Liver (tissue), 3 donors: ENCODE results near the gene NKX3-2.

Source experiments
- GABPA ChIP-seq, 2 donors: IDR thresholded peaks in 1 of 2; conservative IDR thresholded peaks in 1 of 2; 2 replicates each; pipeline ENCODE4 v1.6.1; 2016; ENCODE audit warnings: antibody characterized with exemption in 2 of 2, mild to moderate bottlenecking in 1 of 2, moderate library complexity in 1 of 2
- RAD21 ChIP-seq, 2 donors: IDR thresholded peaks; 2 replicates each; pipeline ENCODE4 v1.6.1; 2016; ENCODE audit warnings: antibody characterized with exemption in 2 of 2, mild to moderate bottlenecking in 2 of 2
- TAF1 ChIP-seq: conservative IDR thresholded peaks from 2 replicates; pipeline ENCODE4 v1.6.1; 2016; ENCODE audit warnings: antibody characterized with exemption, mild to moderate bottlenecking
- YY1 ChIP-seq: IDR thresholded peaks from 2 replicates; pipeline ENCODE4 v1.6.1; 2016; ENCODE audit warnings: antibody characterized with exemption, mild to moderate bottlenecking
- TF ChIP-seq, protein P1 (sequence below): fragments of 150-350 bp; IDR thresholded peaks from 2 replicates; pipeline ENCODE4 v1.5.1; 2017; ENCODE audit warnings: improper control_type of control experiment, low read depth, low read length; ENCODE audit not compliant: missing input control
- TF ChIP-seq, protein P2 (sequence below): IDR thresholded peaks from 2 replicates; pipeline ENCODE4 v1.6.1; 2016; ENCODE audit warnings: antibody characterized with exemption, mild to moderate bottlenecking
- TF ChIP-seq, protein P3 (sequence below): IDR thresholded peaks from 2 replicates; pipeline ENCODE4 v1.6.1; 2016; ENCODE audit warnings: antibody characterized with exemption
- donor health status: healthy.
- donor health status: healthy.

DNA sequence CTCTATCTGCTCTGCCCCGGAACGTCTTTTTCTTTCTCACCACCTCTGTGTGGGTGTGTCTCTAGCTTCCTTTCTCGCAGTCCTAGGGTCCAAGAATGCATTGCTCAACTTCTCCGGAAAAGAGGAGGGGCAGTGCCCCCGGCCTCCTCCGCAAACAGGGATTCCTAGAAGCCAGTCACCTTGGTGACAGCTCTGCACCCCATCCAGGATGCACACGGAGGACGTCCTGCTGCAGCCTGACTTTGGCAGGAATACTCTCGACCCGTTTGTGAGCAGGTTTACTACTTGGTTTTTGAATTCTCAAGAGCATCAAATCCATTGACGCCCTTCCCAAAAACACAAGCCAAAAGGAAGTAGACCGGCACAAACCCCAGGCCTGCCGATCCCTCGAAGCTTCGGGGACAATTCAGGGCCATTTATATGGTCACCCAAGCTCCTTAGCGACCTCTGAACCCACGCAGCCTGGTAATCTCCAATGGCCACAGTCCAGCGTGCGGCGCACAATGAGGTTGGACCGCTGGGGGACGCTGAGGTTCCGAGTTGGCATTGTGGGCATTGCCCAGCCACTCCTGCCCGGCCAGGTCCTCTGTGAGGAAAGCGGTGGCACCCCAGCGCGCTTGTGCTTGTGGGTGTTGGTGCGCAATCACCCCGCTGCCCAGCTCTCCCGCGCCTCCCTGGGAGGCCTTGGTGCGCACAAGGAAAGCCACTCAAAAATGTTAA is 9.8 kb downstream of the NKX3-2 start:
- TF ChIP-seq, protein P1, sequence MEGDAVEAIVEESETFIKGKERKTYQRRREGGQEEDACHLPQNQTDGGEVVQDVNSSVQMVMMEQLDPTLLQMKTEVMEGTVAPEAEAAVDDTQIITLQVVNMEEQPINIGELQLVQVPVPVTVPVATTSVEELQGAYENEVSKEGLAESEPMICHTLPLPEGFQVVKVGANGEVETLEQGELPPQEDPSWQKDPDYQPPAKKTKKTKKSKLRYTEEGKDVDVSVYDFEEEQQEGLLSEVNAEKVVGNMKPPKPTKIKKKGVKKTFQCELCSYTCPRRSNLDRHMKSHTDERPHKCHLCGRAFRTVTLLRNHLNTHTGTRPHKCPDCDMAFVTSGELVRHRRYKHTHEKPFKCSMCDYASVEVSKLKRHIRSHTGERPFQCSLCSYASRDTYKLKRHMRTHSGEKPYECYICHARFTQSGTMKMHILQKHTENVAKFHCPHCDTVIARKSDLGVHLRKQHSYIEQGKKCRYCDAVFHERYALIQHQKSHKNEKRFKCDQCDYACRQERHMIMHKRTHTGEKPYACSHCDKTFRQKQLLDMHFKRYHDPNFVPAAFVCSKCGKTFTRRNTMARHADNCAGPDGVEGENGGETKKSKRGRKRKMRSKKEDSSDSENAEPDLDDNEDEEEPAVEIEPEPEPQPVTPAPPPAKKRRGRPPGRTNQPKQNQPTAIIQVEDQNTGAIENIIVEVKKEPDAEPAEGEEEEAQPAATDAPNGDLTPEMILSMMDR = no peak
- TF ChIP-seq GABPA (IDR thresholded peaks at IDR 0.05 in 1 of 2, conservative IDR thresholded peaks at IDR 0.05 in 1 of 2) = no peak
- TF ChIP-seq, protein P2, sequence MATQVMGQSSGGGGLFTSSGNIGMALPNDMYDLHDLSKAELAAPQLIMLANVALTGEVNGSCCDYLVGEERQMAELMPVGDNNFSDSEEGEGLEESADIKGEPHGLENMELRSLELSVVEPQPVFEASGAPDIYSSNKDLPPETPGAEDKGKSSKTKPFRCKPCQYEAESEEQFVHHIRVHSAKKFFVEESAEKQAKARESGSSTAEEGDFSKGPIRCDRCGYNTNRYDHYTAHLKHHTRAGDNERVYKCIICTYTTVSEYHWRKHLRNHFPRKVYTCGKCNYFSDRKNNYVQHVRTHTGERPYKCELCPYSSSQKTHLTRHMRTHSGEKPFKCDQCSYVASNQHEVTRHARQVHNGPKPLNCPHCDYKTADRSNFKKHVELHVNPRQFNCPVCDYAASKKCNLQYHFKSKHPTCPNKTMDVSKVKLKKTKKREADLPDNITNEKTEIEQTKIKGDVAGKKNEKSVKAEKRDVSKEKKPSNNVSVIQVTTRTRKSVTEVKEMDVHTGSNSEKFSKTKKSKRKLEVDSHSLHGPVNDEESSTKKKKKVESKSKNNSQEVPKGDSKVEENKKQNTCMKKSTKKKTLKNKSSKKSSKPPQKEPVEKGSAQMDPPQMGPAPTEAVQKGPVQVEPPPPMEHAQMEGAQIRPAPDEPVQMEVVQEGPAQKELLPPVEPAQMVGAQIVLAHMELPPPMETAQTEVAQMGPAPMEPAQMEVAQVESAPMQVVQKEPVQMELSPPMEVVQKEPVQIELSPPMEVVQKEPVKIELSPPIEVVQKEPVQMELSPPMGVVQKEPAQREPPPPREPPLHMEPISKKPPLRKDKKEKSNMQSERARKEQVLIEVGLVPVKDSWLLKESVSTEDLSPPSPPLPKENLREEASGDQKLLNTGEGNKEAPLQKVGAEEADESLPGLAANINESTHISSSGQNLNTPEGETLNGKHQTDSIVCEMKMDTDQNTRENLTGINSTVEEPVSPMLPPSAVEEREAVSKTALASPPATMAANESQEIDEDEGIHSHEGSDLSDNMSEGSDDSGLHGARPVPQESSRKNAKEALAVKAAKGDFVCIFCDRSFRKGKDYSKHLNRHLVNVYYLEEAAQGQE = no peak
- TF ChIP-seq, protein P3, sequence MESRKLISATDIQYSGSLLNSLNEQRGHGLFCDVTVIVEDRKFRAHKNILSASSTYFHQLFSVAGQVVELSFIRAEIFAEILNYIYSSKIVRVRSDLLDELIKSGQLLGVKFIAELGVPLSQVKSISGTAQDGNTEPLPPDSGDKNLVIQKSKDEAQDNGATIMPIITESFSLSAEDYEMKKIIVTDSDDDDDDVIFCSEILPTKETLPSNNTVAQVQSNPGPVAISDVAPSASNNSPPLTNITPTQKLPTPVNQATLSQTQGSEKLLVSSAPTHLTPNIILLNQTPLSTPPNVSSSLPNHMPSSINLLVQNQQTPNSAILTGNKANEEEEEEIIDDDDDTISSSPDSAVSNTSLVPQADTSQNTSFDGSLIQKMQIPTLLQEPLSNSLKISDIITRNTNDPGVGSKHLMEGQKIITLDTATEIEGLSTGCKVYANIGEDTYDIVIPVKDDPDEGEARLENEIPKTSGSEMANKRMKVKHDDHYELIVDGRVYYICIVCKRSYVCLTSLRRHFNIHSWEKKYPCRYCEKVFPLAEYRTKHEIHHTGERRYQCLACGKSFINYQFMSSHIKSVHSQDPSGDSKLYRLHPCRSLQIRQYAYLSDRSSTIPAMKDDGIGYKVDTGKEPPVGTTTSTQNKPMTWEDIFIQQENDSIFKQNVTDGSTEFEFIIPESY = no peak
- TF ChIP-seq RAD21 (IDR thresholded peaks at IDR 0.05) = no peak
- no peak for TF ChIP-seq TAF1
- TF ChIP-seq YY1 = no peak
